Stimulated activated CD8-positive, alpha-beta memory T cell treated with anti-CD3 and anti-CD28 coated beads, Interleukin-12 subunit alpha, Interleukin-12 subunit beta, amount 100 ng/mL, for 1 hour (primary cell): ENCODE data around the gene HCK.
A peak's percentile ranks its signal among the peaks of the same experiment; 100 is the strongest.

Experiments used
- DNase-seq: peaks from one replicate; pipeline ENCODE4 v3.0.0-alpha.2; 2020; ENCODE audit warnings: low read depth

HCK gene

DNA sequence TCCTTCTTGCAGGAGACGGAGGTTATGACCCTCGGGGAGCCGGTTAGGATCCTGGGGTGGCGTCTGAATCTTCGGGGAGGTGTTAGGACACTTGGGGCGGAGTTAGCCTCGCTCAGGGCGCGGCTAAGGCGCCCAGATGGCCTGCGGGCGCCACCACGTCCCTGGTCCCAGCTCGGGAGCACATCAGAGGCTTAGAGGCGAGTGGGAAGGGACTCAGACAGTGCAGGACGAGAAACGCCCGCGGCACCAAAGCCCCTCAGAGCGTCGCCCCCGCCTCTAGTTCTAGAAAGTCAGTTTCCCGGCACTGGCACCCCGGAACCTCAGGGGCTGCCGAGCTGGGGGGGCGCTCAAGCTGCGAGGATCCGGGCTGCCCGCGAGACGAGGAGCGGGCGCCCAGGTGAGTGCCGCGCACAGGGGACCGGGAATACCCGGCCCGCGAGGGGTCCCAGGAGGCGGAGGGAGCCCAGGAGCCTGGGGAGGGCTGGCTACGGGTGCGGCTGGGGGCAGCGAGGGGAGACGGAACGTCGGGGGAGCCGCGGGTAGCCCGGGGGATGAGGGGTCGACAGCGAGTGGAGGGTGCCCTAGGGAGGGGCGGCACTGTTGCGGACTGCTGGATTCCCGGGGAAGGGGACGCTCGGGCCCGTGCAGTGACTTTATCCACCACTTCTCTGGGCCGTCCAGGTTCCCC, at the start of gene HCK:
Gene HCK, plus strand, starts transcription at position 153 of the 688 bp plus-strand sequence.
- no peak for DNase-seq

DNA sequence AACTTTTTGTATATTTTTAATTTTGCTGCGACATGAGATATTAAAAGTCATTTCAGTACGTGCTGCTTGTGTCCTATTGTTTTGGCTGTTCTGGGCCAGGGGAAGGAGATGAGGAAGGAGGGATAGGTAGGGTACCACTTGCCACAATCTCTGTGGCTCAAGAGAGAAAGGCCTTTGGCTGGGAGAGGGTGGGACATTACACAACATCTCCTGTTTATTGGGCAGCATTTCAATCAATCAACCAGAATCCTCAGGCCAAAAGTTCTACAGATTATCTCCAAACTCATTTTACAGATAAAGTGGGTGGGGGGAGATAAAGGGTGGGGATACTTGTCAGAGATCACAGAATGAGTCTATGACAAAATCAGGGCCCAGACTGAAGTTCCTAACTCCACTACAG, 48.7 kb upstream of the HCK start:
- no peak for DNase-seq

DNA sequence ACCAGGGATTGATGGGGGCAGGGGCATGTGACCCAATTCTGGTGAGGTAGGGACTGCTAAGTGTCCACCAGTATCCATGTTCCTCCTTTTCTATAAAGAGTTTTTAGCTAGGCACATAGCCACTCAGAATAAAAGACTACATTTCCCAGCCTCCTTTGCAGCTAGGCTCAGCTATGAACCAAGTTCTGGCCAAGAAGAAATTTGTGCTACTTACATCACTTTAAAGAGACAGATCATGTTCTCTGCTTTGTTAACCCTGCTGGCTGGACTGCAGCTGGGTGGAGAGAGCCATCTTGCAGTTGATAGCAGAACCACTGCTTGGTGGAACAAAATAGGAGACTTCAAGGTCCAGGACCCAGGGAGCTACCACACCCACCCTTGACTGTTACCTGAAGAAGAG, 47.1 kb upstream of the HCK start:
- DNase-seq = no peak

- DNase-seq = no peak
These were observed 46.0 kb upstream of the HCK start for GRCh38 chr20:32006053-32006452.

GRCh38 chr20:32006841-32007786, 44.9 kb upstream of the HCK start:
- DNase-seq = no peak

GRCh38 chr20:32007787-32008616, 44.0 kb upstream of the HCK start:
- no peak for DNase-seq

DNA sequence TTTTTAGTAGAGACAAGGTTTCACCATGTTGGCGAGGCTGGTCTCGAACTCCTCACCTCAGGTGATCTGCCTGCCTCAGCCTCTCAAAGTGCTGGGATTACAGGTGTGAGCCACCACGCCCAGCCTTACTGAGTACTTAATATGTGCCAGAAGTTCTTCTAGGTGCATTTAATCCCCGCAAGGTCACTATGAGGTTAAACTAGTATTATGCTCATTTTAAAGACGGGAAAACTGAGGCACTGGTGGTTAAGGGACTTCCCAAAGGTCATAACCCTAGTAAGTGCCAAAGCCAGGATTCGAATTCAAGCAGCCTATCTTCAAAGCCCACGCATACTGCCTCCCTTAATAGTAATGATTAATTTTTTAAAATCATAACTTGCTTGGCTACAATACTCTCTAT, 42.5 kb upstream of the HCK start:
- DNase-seq = no peak

GRCh38 chr20:32010101-32010500, 41.9 kb upstream of the HCK start, which contains the start of gene CCM2L:
CCM2L (plus strand) TSS chr20:32010438; CDS start chr20:32010455, 17 bp downstream.
- DNase-seq = no peak

DNA sequence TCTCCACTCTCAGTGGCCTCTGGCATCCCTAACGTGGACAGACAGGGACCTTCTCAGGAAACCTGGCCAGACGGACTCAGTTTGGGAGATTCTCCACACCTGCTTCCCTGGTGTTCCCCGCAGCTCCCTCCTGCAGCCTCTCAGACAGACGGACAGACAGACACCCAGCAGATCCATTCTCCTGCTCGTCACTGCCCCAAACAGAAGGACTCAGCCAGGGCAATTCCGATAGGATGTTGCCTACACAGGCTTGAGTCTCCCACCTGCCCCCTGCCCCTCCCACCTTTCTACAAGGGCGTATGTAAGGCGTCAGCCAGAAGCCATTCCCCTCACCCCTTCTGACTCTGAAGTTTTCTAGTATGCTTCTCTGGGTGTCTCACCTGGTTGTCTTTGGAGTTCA, 41.4 kb upstream of the HCK start:
- DNase-seq = no peak

DNA sequence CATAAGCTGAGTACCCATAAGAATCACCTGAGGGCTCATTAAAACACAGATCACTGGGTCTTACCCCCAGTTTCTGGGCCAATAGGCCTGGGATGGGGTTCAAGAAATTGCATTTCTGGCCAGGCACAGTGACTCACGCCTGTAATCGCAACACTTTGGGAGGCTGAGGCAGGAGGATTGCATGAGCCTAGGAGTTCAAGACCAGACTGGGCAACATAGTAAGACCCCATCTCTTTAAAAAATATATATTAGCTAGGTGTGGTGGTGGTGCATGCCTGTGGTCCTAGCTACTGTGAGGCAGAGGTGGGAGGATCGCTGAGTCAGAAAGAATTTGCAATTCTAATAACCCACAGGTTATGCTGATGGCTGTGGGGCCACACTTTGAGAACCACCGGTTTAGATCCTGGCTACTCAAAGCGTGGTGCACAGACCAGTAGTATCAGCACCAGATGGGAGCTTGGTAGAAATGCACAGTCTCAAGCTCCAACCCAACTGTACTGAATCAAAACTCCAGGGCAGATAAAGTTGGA, 39.8 kb upstream of the HCK start:
- no peak for DNase-seq

GRCh38 chr20:32013326-32013725, 38.7 kb upstream of the HCK start:
- no peak for DNase-seq

DNA sequence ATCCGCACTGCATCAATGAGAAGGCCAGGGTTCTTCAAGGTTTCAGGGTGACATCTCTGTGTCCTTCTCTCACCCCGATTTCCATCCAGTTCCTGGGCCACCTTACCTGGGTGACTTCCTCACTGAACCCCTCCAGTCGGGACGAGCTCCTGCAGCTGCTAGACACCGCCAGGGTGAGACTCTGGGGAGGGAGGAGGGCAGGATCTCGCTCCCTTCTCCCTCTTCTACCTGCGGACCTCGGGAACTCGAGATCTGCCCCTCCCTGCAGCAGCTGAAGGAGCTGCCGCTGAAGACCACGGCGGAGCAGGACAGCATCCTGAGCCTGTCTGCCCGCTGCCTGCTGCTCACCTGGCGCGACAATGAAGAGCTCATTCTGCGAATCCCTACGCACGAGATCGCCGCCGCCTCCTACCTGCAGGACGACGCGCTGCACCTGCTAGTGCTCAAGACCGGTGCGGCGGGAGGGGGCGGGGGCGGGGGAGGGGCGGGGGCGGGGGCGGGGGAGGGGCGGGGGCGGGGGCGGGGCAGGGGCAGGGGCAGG, 34.3 kb upstream of the HCK start:
- peak; percentile 20 for DNase-seq

GRCh38 chr20:32018269-32019155, 33.5 kb upstream of the HCK start:
- DNase-seq = peak; percentile 17

DNA sequence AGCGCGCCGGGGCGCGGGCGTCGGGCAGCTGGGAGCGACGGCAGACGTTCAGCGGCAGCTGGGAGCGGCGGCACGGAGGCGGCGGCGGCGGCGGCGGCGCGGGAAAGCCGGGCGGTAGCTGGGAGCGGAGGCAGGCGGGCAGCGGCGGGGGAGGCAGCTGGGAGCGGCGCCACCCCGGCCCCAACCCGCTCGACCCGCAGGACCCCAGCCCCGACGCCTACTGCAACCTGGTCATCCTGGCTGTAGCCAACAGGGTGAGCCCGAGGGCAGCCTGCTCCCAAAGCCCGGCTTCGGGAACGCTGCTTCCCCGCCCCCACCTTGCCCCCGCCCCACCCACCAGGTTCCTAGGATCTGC, 32.9 kb upstream of the HCK start:
- no peak for DNase-seq

- no peak for DNase-seq
These were observed 32.2 kb upstream of the HCK start for GRCh38 chr20:32019563-32020463.

DNA sequence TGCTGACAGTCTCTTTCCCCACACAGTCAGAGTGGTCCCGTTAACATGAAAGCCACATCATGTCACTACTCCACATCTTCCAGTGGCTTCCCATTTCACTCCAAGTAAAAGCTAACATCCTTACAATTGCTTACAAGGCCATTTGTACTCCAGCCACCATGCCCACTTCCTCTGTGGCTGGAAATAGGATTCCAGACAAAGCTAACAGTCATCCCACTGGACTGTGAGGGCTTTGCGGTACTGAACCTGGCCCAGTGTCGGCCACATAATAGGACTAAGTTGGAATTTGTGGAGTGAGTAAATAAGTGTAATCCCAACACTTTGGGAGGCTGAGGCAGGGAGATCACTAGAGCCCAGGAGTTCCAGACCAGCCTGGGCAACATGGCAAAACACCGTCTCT, 31.0 kb upstream of the HCK start:
- DNase-seq = no peak

- no peak for DNase-seq
These were observed 27.3 kb upstream of the HCK start for GRCh38 chr20:32024683-32025295.

DNA sequence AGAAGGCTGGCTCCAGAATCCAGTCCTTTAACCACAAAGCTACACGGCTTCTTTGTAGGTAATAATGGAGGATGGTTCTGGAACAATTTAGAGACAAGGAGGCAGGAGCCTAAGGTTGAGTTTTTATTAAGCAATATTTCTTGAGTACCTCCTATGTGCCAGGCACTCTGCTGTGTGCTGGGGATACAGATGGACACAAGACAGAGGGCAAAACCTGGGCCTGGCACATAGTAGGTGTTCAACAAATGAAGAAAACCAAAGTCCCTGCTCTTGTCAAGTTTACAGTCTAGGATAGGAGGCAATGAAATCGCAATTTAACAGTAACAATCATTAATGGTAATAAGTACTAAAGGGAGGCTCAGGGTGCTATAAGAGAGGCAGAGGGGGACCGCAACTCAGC, 24.4 kb upstream of the HCK start:
- DNase-seq = no peak

- no peak for DNase-seq
These were observed 23.2 kb upstream of the HCK start for GRCh38 chr20:32028647-32029372.
